Esophagus squamous epithelium (tissue), 4 donors: ENCODE results near the gene SLC25A4.

Source experiments
- POLR2A ChIP-seq, 4 donors: fragments of 450-650 bp; IDR thresholded peaks; one replicate each; pipeline ENCODE4 v1.6.1; 2017; ENCODE audit warnings: antibody characterized with exemption in 4 of 4, mild to moderate bottlenecking in 4 of 4, moderate library complexity in 3 of 4
- TF ChIP-seq, protein P1 (sequence below), 6 experiments: fragments of 450-650 bp in 4 of 6; fragments of 200-600 bp in 2 of 6; sonication (generic) in 2 of 6; IDR thresholded peaks; one replicate each; pipeline ENCODE4 v1.5.1; 2016 to 2019; ENCODE audit warnings: antibody characterized with exemption in 6 of 6, mild to moderate bottlenecking in 4 of 6, moderate library complexity in 4 of 6

DNA sequence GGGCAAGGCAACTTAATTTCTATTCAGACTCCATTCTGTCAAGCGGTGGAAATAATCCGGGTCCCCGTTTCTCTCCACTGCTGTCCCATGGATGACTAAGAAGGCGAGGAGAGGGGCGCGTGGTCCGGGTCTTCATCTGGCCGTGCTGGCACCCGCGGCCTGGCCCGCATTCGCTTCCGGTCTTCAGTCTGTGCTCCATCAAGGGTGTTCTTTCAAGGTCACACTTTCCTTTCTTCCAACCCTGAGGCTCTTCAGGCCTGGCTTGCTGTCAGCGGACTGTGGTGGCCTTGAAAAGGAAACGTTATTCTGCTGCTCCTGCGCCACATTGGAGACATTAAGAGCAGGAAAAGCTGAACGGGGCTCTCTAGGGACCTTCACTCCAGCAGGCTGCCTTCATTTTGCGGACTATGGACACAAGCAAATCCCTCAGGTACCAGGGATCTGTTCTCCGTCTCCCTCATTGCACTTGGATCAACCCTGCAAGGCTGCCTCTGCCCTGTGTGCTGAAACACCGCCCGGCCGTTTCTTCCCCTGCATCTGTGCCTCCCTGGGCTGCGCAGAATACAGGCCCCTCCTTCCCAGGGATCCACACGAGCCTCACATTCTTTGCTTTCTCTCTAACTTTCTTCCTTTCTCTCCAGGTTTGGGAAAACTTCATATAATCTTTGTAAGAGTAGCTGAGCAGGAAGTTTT lies 5.7 kb upstream of the SLC25A4 start:
- TF ChIP-seq, protein P1, sequence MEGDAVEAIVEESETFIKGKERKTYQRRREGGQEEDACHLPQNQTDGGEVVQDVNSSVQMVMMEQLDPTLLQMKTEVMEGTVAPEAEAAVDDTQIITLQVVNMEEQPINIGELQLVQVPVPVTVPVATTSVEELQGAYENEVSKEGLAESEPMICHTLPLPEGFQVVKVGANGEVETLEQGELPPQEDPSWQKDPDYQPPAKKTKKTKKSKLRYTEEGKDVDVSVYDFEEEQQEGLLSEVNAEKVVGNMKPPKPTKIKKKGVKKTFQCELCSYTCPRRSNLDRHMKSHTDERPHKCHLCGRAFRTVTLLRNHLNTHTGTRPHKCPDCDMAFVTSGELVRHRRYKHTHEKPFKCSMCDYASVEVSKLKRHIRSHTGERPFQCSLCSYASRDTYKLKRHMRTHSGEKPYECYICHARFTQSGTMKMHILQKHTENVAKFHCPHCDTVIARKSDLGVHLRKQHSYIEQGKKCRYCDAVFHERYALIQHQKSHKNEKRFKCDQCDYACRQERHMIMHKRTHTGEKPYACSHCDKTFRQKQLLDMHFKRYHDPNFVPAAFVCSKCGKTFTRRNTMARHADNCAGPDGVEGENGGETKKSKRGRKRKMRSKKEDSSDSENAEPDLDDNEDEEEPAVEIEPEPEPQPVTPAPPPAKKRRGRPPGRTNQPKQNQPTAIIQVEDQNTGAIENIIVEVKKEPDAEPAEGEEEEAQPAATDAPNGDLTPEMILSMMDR (IDR thresholded peaks at IDR 0.05), result no peak
- no peak for TF ChIP-seq POLR2A (IDR thresholded peaks at IDR 0.05)
